HEK293 (cell line): ENCODE measurements around the gene MOV10L1.

Source experiments
- CTCF ChIA-PET: fragments of 350-600 bp; formaldehyde crosslinking; extraction: SDS; loops from one replicate; lab custom pipeline; 2021; ENCODE audit warnings: antibody characterized with exemption; lab: Yijun Ruan, JAX
- POLR2A ChIA-PET: fragments of 300-600 bp; formaldehyde crosslinking; extraction: SDS; loops from one replicate; lab custom pipeline; 2020; ENCODE audit warnings: antibody characterized with exemption, inconsistent platforms; lab: Yijun Ruan, JAX
- H3K27ac ChIP-seq: fragments of 200-500 bp; sonication (Bioruptor generic); 2 replicates; pipeline ENCODE4 v1.5.1; 2014; ENCODE audit warnings: low read depth, low read length, control low read depth, inconsistent platforms; ENCODE audit errors: extremely low read depth
- H3K36me3 ChIP-seq, 2 experiments: fragments of 200-500 bp in 1 of 2; sonication (Bioruptor generic) in 1 of 2; 1 replicate in 1 of 2; 2 replicates in 1 of 2; pipeline ENCODE4 v1.5.1; 2014 to 2017; ENCODE audit warnings: inconsistent platforms in 2 of 2, low read length in 2 of 2; ENCODE audit not compliant: control insufficient read depth in 2 of 2, insufficient read depth in 1 of 2
- H3K4me1 ChIP-seq: fragments of 200-500 bp; sonication (Bioruptor generic); 2 replicates; pipeline ENCODE4 v1.5.1; 2014; ENCODE audit warnings: mild to moderate bottlenecking, low read length, inconsistent platforms; ENCODE audit not compliant: control insufficient read depth, insufficient read depth
- H3K4me3 ChIP-seq: 2 replicates; pipeline ENCODE4 v1.5.1; 2011; ENCODE audit warnings: low read depth, mild to moderate bottlenecking, control low read depth, low read length, moderate library complexity
- H3K9me3 ChIP-seq: fragments of 200-500 bp; sonication (Bioruptor generic); 2 replicates; pipeline ENCODE4 v1.5.1; 2014; ENCODE audit warnings: low read depth, low read length, inconsistent platforms; ENCODE audit not compliant: control insufficient read depth, insufficient read depth
- GLI4 ChIP-seq: fragments of 450-650 bp; formaldehyde crosslinking; IDR thresholded peaks from 2 replicates; pipeline ENCODE4 v1.5.1; 2016; ENCODE audit warnings: missing biosample characterization, missing genetic modification characterization
- OVOL3 ChIP-seq: fragments of 450-650 bp; formaldehyde crosslinking; IDR thresholded peaks from 2 replicates; pipeline ENCODE4 v1.5.1; 2016; ENCODE audit warnings: missing biosample characterization, missing genetic modification characterization
- YY1 ChIP-seq: fragments of 450-650 bp; formaldehyde crosslinking; IDR thresholded peaks from 2 replicates; pipeline ENCODE4 v1.5.1; 2018; ENCODE audit warnings: missing biosample characterization, missing genetic modification characterization
- ZBTB10 ChIP-seq: fragments of 450-650 bp; formaldehyde crosslinking; IDR thresholded peaks from 2 replicates; pipeline ENCODE4 v1.5.1; 2016; ENCODE audit warnings: missing biosample characterization, missing genetic modification characterization
- ZBTB21 ChIP-seq: fragments of 450-650 bp; formaldehyde crosslinking; IDR thresholded peaks from 2 replicates; pipeline ENCODE4 v1.5.1; 2017; ENCODE audit warnings: missing biosample characterization, missing genetic modification characterization
- ZNF121 ChIP-seq: fragments of 450-650 bp; formaldehyde crosslinking; IDR thresholded peaks from 2 replicates; pipeline ENCODE4 v1.5.1; 2016; ENCODE audit warnings: missing biosample characterization, missing genetic modification characterization
- ZNF132 ChIP-seq: fragments of 450-650 bp; formaldehyde crosslinking; IDR thresholded peaks from 2 replicates; pipeline ENCODE4 v1.5.1; 2017; ENCODE audit warnings: missing biosample characterization, missing genetic modification characterization, borderline replicate concordance
- ZNF133 ChIP-seq: fragments of 450-650 bp; formaldehyde crosslinking; IDR thresholded peaks from 2 replicates; pipeline ENCODE4 v1.5.1; 2016; ENCODE audit warnings: missing biosample characterization, missing genetic modification characterization
- ZNF155 ChIP-seq: fragments of 450-650 bp; formaldehyde crosslinking; IDR thresholded peaks from 2 replicates; pipeline ENCODE4 v1.5.1; 2016; ENCODE audit warnings: missing biosample characterization, missing genetic modification characterization
- ZNF221 ChIP-seq: fragments of 450-650 bp; formaldehyde crosslinking; IDR thresholded peaks from 2 replicates; pipeline ENCODE4 v1.5.1; 2017; ENCODE audit warnings: missing biosample characterization, missing genetic modification characterization, borderline replicate concordance
- ZNF362 ChIP-seq: fragments of 450-650 bp; formaldehyde crosslinking; IDR thresholded peaks from 2 replicates; pipeline ENCODE4 v1.5.1; 2016; ENCODE audit warnings: missing biosample characterization, missing genetic modification characterization
- ZNF404 ChIP-seq: fragments of 450-650 bp; formaldehyde crosslinking; IDR thresholded peaks from 2 replicates; pipeline ENCODE4 v1.5.1; 2017; ENCODE audit warnings: missing biosample characterization, missing genetic modification characterization
- ZNF423 ChIP-seq: fragments of 450-650 bp; formaldehyde crosslinking; IDR thresholded peaks from 2 replicates; pipeline ENCODE4 v1.5.1; 2016; ENCODE audit warnings: missing biosample characterization, missing genetic modification characterization
- ZNF426 ChIP-seq: fragments of 450-650 bp; formaldehyde crosslinking; IDR thresholded peaks from 2 replicates; pipeline ENCODE4 v1.5.1; 2017; ENCODE audit warnings: missing biosample characterization, missing genetic modification characterization, mild to moderate bottlenecking, inconsistent platforms, moderate library complexity
- ZNF530 ChIP-seq: fragments of 450-650 bp; formaldehyde crosslinking; IDR thresholded peaks from 2 replicates; pipeline ENCODE4 v1.5.1; 2016; ENCODE audit warnings: low read depth, missing biosample characterization, missing genetic modification characterization
- ZNF571 ChIP-seq: fragments of 450-650 bp; formaldehyde crosslinking; IDR thresholded peaks from 2 replicates; pipeline ENCODE4 v1.5.0; 2017; ENCODE audit warnings: missing biosample characterization, missing genetic modification characterization
- ZNF645 ChIP-seq: fragments of 450-650 bp; formaldehyde crosslinking; IDR thresholded peaks from 2 replicates; pipeline ENCODE4; 2016; ENCODE audit warnings: missing biosample characterization, missing genetic modification characterization
- ZNF768 ChIP-seq: fragments of 450-650 bp; formaldehyde crosslinking; IDR thresholded peaks from 2 replicates; pipeline ENCODE4 v1.5.1; 2018; ENCODE audit warnings: missing biosample characterization, mild to moderate bottlenecking, missing genetic modification characterization
- ZNF777 ChIP-seq: fragments of 450-650 bp; formaldehyde crosslinking; IDR thresholded peaks from 2 replicates; pipeline ENCODE4 v1.5.1; 2017; ENCODE audit warnings: missing biosample characterization, missing genetic modification characterization, borderline replicate concordance
- TF ChIP-seq, protein P1 (sequence below): fragments of 450-650 bp; formaldehyde crosslinking; IDR thresholded peaks from 2 replicates; pipeline ENCODE4 v1.5.1; 2016; ENCODE audit warnings: missing biosample characterization, missing genetic modification characterization
- TF ChIP-seq, protein P2 (sequence below): fragments of 450-650 bp; formaldehyde crosslinking; IDR thresholded peaks from 2 replicates; pipeline ENCODE4 v1.5.1; 2016; ENCODE audit warnings: missing biosample characterization, missing genetic modification characterization

MOV10L1 gene

GRCh38 chr22:50048836-50049235, 41.0 kb upstream of the MOV10L1 start (continued):
- TF ChIP-seq ZBTB10 (tag by site-specific recombination): no peak
- no peak for TF ChIP-seq ZNF362 (tag by site-specific recombination)
- no peak for TF ChIP-seq ZNF768 (tag by site-specific recombination)

- POLR2A ChIA-PET: no interaction called here
- CTCF ChIA-PET: interaction anchor here (1.0 to 1.1 kb wide), 2 partner anchors 19 kb away, joined by 3 to 4 read pairs; no protein-coding TSS in a partner anchor
- no peak overlapping the region for H3K4me3 ChIP-seq
- no peaks in the 10 kb centered on the region for H3K36me3 ChIP-seq
- H3K27ac ChIP-seq: no peak overlapping the region
- H3K9me3 ChIP-seq: no peaks in the 10 kb centered on the region
- H3K4me1 ChIP-seq: no peaks in the 10 kb centered on the region
- TF ChIP-seq ZNF121 (tag by site-specific recombination) (no peak), ZBTB21 (no peak), ZNF530 (tag by site-specific recombination) (no peak), ZBTB10 (tag by site-specific recombination) (no peak), ZNF155 (tag by site-specific recombination) (no peak), ZNF221 (no peak), ZNF645 (tag by site-specific recombination) (no peak), ZNF777 (no peak), ZNF132 (tag by site-specific recombination) (no peak), ZNF404 (tag by site-specific recombination) (no peak), OVOL3 (no peak), ZNF423 (tag by site-specific recombination) (no peak), GLI4 (no peak), ZNF426 (tag by site-specific recombination) (no peak), ZNF133 (tag by site-specific recombination) (no peak), ZNF571 (tag by site-specific recombination) (no peak), YY1 (tag by site-specific recombination) (no peak)
- TF ChIP-seq, protein P1, sequence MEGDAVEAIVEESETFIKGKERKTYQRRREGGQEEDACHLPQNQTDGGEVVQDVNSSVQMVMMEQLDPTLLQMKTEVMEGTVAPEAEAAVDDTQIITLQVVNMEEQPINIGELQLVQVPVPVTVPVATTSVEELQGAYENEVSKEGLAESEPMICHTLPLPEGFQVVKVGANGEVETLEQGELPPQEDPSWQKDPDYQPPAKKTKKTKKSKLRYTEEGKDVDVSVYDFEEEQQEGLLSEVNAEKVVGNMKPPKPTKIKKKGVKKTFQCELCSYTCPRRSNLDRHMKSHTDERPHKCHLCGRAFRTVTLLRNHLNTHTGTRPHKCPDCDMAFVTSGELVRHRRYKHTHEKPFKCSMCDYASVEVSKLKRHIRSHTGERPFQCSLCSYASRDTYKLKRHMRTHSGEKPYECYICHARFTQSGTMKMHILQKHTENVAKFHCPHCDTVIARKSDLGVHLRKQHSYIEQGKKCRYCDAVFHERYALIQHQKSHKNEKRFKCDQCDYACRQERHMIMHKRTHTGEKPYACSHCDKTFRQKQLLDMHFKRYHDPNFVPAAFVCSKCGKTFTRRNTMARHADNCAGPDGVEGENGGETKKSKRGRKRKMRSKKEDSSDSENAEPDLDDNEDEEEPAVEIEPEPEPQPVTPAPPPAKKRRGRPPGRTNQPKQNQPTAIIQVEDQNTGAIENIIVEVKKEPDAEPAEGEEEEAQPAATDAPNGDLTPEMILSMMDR: no peak
- TF ChIP-seq, protein P2, sequence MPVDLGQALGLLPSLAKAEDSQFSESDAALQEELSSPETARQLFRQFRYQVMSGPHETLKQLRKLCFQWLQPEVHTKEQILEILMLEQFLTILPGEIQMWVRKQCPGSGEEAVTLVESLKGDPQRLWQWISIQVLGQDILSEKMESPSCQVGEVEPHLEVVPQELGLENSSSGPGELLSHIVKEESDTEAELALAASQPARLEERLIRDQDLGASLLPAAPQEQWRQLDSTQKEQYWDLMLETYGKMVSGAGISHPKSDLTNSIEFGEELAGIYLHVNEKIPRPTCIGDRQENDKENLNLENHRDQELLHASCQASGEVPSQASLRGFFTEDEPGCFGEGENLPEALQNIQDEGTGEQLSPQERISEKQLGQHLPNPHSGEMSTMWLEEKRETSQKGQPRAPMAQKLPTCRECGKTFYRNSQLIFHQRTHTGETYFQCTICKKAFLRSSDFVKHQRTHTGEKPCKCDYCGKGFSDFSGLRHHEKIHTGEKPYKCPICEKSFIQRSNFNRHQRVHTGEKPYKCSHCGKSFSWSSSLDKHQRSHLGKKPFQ: no peak
Observed at GRCh38 chr22:50049299-50050195, 40.3 kb upstream of the MOV10L1 start.
